C1 segment of cervical spinal cord (tissue), 14 donors: Measurements from ENCODE around the gene RASAL3.

Experiments used
- DNase-seq, 14 donors: peaks; one replicate each; lab custom pipeline; 2025; lab: John Stamatoyannopoulos, UW

RASAL3 gene

DNA sequence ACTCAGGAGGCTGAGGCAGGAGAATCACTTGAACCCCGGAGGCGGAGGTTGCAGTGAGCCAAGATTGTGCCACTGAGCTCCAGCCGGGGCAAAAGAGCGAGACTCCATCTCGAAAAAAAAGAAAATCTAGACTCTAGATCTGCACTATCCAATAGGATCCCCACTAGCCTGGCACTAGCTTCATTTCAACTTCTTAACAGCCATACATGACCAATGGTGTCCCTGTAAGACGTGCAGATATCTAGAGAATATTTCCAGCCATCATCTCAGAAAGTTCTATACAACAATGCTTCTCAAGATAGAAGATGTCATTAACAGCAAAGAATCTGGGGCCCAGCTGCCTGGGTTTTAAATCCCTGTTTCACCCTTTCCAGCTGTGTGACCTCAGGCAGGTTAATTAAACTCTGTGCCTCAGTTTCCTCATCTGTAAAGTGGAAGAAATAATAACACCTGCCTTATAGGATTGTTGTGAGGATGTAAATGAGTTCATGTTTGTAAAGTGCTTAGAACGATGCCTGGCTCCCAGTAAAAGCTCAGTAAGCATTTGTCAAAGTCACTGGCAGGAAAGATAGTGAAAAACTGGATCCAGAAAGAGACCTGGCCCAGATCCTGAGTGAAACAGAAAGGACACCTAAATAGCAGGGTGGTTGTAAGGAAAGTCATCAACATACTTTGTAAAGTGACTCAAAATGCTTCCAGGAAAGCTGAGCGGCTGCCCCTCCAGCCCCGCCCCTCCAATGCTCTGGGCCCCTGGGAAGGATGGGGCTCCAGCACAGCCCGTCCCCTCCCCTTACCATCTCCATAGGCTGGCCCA lies 28.1 kb downstream of the RASAL3 start:
- no peak for DNase-seq

DNA sequence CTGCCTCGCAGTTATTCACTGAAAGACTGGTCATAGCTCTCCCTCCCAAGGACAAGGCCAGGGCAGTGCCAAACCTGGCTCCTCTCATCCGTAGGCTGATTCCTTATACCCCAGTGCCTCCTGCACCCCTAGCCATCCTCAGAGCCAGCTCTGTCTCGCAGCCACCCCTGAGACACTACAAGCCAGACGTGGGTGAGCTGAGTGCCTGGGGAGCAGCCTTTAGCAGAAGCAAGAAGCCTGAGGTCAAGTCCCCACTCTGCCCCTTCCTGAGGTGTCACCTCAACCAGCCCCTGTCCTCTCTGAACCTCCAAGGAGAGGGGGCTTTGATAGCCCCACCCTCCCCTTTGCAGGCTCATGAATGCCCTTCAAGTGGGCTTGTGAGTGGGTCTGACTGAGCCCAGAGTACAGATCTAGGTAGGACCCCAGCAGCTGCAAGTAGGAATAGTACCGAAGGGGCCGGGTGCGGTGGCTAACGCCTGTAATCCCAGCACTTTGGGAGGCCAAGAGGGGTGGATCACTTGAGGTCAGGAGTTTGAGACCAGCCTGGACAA lies 30.8 kb downstream of the RASAL3 start:
- DNase-seq = no peak

- DNase-seq = peak in 13 of 14 donors; percentile 24 to 91 (median 79)
Measured at GRCh38 chr19:15432629-15433518, 31.5 kb downstream of the RASAL3 start.

DNA sequence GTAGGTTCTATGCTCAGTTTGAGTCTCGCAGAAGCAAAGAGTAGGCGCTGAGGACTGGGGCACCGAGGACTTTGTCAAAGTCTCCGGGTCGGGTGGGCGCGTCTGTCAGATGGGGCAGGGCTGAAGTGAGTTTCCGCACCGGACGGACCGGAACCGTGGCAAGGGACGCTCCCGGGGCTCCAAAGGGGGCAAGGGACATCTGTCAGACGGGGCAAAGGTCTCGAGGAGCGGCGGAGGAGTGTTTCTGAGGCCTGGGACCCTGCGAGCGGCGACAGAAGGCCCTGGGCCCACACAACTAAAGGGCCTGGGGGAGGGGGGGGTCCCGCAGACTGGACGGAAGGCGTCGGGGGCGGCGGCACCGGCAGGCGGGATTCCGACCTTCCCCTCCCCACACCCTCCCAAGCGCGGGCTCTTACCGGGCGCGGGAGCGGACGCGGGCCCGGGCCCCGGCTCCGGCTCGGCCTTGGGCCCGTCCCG lies 32.3 kb downstream of the RASAL3 start:
- peak in 1 of 14 donors; percentile 59 for DNase-seq

- no peak for DNase-seq
Measured at GRCh38 chr19:15431396-15432017, 32.8 kb downstream of the RASAL3 start.

DNA sequence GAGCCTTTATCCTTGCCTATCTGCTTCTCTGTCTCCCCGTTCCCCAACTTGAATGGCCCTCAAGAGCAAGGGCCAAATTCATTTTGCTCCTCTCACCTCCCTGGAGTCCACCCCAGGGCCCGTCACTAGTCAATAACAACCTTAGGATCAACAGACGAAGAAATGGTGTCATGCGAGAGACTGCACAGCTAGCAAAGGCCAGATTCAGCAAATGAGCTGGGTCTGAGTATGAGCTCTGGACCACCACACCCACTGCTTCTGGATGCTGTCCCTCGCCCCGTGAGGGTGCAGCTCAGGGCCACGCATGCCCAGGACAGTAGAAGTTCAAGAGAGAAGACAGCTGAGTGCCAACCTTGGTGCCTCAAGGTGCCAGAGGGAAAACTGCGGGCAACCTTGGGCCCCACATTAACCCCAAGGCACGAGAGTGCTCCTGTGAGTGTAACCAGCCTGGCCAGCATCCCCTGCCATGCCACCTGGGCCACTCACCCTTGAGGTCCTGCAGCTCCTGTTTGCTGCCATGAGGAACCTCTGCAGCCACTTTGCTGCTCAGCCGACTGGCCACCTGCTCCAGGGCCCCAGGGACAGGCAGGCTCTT lies 33.7 kb downstream of the RASAL3 start:
- DNase-seq = no peak

DNA sequence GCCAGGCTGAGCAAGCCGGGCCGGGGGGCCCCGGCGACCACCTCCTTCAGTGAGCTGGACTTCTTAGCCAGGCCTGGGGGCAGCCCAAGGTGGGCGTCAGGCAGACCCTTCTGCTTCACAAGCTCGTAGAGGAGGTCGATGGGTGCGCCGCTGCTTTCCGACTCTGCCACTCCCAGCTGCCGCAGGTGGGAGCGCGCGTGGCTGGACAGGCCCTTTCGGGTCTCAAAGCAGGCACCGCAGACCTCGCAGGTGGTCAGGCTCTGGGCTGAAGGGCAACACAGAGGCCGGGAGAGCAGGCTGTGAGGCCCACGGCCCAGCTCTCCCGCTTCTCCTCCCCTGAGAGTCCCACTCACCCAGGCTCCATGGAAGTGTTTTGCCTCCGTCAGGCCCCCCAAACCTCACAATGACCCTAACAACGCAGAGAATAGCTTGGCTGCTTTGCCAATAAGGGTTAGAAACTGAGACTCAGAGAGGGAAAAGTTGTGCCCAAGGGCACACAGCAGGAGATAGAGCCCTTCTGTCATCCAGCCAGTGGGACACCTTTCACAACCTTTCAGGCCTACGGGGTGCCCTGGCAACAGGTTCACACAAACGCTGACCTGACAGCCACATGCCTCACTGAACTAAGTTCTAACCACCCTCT lies 34.4 kb downstream of the RASAL3 start:
- DNase-seq = no peak

DNA sequence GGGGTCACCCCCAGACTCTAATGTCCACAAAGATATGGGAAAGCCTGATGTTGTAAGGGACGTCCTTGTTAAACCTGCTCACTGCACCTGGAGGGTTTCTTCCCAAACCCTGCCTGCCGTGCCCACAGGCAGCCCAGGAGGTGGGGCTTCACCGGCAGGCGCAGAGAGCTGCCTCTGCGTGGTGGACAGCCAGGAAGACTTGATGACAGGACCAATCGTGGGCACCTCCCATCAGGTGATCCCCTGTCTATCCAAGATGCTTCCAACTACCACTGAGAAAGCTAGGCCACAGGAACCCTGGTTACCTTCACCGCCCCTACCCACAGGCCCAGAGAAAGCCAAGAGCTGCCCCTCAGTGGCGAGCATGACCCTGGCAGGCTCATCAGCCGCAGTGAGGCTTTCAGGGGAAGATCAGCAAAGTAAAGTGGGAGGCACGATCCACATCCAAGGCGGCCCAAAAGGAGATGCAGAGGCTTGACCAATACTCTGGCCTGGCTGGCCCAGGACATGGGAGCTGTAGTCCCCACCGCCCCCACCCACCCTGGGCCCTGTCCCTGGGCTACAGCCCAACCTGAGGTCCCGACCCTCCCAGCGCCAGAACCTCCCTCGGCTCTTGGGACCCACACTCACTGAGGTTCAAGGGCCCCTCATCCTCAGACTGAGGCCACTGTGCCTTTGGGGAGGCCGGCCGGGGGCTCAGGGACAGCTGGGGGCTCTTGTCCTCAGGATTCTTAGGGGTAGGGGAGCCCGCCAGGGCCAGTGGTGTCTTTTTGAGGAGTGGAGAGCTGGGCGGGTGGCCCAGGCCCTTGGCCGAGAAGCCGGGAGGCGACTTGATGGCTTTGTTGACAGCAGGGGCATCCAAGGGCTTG lies 35.2 kb downstream of the RASAL3 start:
- DNase-seq = no peak

GRCh38 chr19:15427991-15428471 lies 36.3 kb downstream of the RASAL3 start:
- no peak for DNase-seq

DNA sequence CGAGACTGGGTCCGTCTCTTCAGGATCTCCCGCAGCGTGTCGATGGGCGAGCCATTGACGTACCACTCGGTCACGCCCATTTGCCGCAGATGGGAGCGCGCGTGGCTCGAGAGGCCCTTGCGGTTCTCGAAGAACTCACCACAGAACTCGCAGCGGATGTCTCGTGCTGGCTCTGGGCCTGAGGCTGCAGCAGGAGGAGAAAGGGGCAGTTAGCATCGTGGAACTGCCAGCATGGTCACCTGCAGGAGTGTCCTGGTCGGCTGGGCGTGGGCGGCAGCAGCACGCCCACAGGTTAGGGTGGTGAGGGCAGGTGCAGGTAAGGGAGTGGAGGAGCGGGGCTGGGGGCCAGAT lies 37.0 kb downstream of the RASAL3 start:
- no peak for DNase-seq

- DNase-seq = no peak
Measured at GRCh38 chr19:15426485-15427349, 37.6 kb downstream of the RASAL3 start.

GRCh38 chr19:15425321-15425950 lies 38.9 kb downstream of the RASAL3 start:
- no peak for DNase-seq

DNA sequence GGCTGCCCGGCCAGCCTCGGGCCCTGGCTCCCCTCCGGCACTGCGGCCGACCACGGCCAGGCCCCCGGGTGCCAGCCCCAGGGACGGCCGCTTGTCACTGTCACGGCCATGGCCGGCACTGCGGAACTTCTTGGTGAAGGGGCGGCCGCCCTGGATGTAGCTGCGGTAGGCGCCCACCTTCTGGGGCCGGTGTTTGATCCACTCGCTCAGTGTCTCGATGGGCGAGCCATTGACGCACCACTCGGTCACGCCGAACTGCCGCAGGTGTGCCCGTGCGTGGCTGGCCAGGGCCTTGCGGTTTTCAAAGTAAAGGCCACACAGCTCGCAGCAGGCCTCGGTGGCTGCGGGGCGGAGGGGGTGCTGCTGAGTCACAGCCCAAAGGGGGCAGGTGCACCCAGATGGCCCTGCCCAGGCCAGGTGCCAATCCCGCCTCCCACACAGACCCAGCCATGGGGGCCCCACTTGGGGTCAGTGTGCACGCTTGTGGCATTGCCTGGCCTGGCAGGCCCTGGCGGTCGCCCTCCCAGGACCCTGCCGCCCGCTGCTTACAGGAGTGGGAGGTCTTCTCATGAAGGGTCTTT lies 39.6 kb downstream of the RASAL3 start:
- no peak for DNase-seq

- DNase-seq = no peak
Measured at GRCh38 chr19:15424121-15424520, 40.2 kb downstream of the RASAL3 start.

GRCh38 chr19:15423130-15423529 lies 41.2 kb downstream of the RASAL3 start:
- DNase-seq = no peak

GRCh38 chr19:15422296-15423075 lies 41.9 kb downstream of the RASAL3 start:
- no peak for DNase-seq

GRCh38 chr19:15421721-15422260 lies 42.6 kb downstream of the RASAL3 start:
- peak in 13 of 14 donors; percentile 13 to 85 (median 64) for DNase-seq
